MCF 10A (cell line): ENCODE results near the gene RBBP5. TPM values are rescaled to one million over a fixed set of nuclear protein-coding genes. Genes with fewer than 3 reads are reported as not detected.

Experiments used
- BruUV-seq: library from RNA; stranded (reverse); fragments of 400-500 nt; replicated peaks from 2 replicates; lab custom pipeline; 2021; lab: Mats Ljungman, UMichigan
- CTCF ChIA-PET: fragments of 300-600 bp; sonication (Branson Sonifier 250); formaldehyde crosslinking; extraction: SDS; loops from one replicate; lab custom pipeline; 2021; ENCODE audit warnings: antibody characterized with exemption, inconsistent platforms; lab: Yijun Ruan, JAX
- POLR2A ChIA-PET: fragments of 300-600, 350-650 bp; sonication (Branson Sonifier 250); formaldehyde crosslinking; extraction: SDS; loops from one replicate; lab custom pipeline; 2020; ENCODE audit warnings: antibody characterized with exemption, inconsistent platforms; lab: Yijun Ruan, JAX
- DNase-seq: peaks from one replicate; pipeline ENCODE4 v3.0.0-alpha.2; 2018; ENCODE audit not compliant: unreplicated experiment
- H3K27ac Mint-ChIP-seq: one replicate; pipeline ENCODE4 v1.8.0; 2022; ENCODE audit warnings: mild to moderate bottlenecking, low read depth, mixed read lengths; ENCODE audit not compliant: unreplicated experiment
- H3K27me3 Mint-ChIP-seq: one replicate; pipeline ENCODE4 v1.8.0; 2022; ENCODE audit warnings: mixed read lengths; ENCODE audit not compliant: insufficient read depth, unreplicated experiment
- H3K36me3 Mint-ChIP-seq: one replicate; pipeline ENCODE4 v1.8.0; 2022; ENCODE audit warnings: mild to moderate bottlenecking, moderate library complexity, mixed read lengths; ENCODE audit not compliant: insufficient read depth, unreplicated experiment
- H3K4me1 Mint-ChIP-seq: one replicate; pipeline ENCODE4 v1.8.0; 2022; ENCODE audit warnings: mixed read lengths; ENCODE audit not compliant: insufficient read depth, unreplicated experiment
- H3K4me3 Mint-ChIP-seq: one replicate; pipeline ENCODE4 v1.8.0; 2022; ENCODE audit warnings: mild to moderate bottlenecking, moderate library complexity, mixed read lengths; ENCODE audit not compliant: unreplicated experiment
- H3K9me3 Mint-ChIP-seq: one replicate; pipeline ENCODE4 v1.8.0; 2022; ENCODE audit warnings: mixed read lengths; ENCODE audit not compliant: unreplicated experiment
- CTCF ChIP-seq: fragments of 200-600 bp; IDR thresholded peaks from one replicate; pipeline ENCODE4 v1.8.0; 2022; ENCODE audit warnings: antibody characterized with exemption, mild to moderate bottlenecking; ENCODE audit not compliant: unreplicated experiment
- intact Hi-C: fragments of 100-400 bp; cut with micrococcal nuclease; formaldehyde crosslinking; loops from 2 replicates; pipeline ENCODE4 v1.14.1; 2022
- total RNA-seq: library from RNA; stranded (reverse); gene quantifications from 2 replicates; pipeline ENCODE4 v1.2.3, GENCODE V29; 2022

RBBP5 gene
- total RNA-seq, 1 experiment from 2014 or later: 24.8 TPM

GRCh38 chr1:205075642-205076155 lies 46.1 kb downstream of the RBBP5 start:
- Mint-ChIP-seq H3K27me3 (no peaks in the 10 kb centered on the region), H3K4me3 (no peak overlapping the region), H3K4me1 (peaks cover 29% of the 10 kb centered on the region), H3K9me3 (no peaks in the 10 kb centered on the region), H3K36me3 (no peaks in the 10 kb centered on the region), H3K27ac (no peak overlapping the region)
- ChIA-PET CTCF (interaction anchor here (0.6 to 10.7 kb wide), 11 partner anchors 10 to 180 kb away, joined by 3 to 182 read pairs (median 6); no protein-coding TSS in a partner anchor), POLR2A (interaction anchor here (1.0 to 6.9 kb wide), 6 partner anchors 8 to 46 kb away, joined by 3 to 53 read pairs (median 4); partner anchors contain the start of gene RBBP5)
- no peak for DNase-seq
- no peak for TF ChIP-seq CTCF
- intact Hi-C loops: no loop called here
- BruUV-seq: no TSS peak

GRCh38 chr1:205074513-205074912 lies 47.3 kb downstream of the RBBP5 start:
- ChIA-PET POLR2A (interaction anchor here (0.6 to 6.9 kb wide), 9 partner anchors 16 to 981 kb away, joined by 3 to 53 read pairs (median 3); partner anchors contain the start of gene RBBP5), CTCF (interaction anchor here (0.8 to 10.7 kb wide), 12 partner anchors 9 to 267 kb away, joined by 3 to 182 read pairs (median 4); no protein-coding TSS in a partner anchor)
- Mint-ChIP-seq H3K27me3 (no peaks in the 10 kb centered on the region), H3K4me1 (peaks cover 29% of the 10 kb centered on the region), H3K27ac (peak overlapping the region; percentile 95), H3K4me3 (no peak overlapping the region), H3K9me3 (no peaks in the 10 kb centered on the region), H3K36me3 (no peaks in the 10 kb centered on the region)
- peak; percentile 54 for DNase-seq
- no peak for TF ChIP-seq CTCF
- no TSS peak for BruUV-seq
- intact Hi-C loops: loop anchor here (5.0 kb wide), 1 partner anchor 48 kb away; the partner anchor contains the start of gene RBBP5

GRCh38 chr1:205074084-205074483 lies 47.7 kb downstream of the RBBP5 start:
- ChIA-PET CTCF (interaction anchor here (0.8 to 10.7 kb wide), 10 partner anchors 8 to 267 kb away, joined by 3 to 182 read pairs (median 3); no protein-coding TSS in a partner anchor), POLR2A (interaction anchor here (0.6 to 6.9 kb wide), 5 partner anchors 10 to 243 kb away, joined by 3 to 53 read pairs (median 5); partner anchors contain the start of genes RBBP5 and TMEM81)
- Mint-ChIP-seq H3K4me1 (peaks cover 29% of the 10 kb centered on the region), H3K9me3 (no peaks in the 10 kb centered on the region), H3K27me3 (no peaks in the 10 kb centered on the region), H3K36me3 (no peaks in the 10 kb centered on the region), H3K4me3 (no peak overlapping the region), H3K27ac (peak overlapping the region; percentile 95)
- BruUV-seq: TSS peak; percentile 92
- TF ChIP-seq CTCF: no peak
- no peak for DNase-seq
- intact Hi-C loops: loop anchor here (5.0 kb wide), 1 partner anchor 48 kb away; the partner anchor contains the start of gene RBBP5

GRCh38 chr1:205073511-205073910 lies 48.3 kb downstream of the RBBP5 start:
- no TSS peak for BruUV-seq
- intact Hi-C loops: loop anchor here (5.0 kb wide), 1 partner anchor 49 kb away; the partner anchor contains the start of gene RBBP5
- DNase-seq: peak; percentile 96
- POLR2A ChIA-PET: interaction anchor here (0.9 to 6.9 kb wide), 6 partner anchors 10 to 557 kb away, joined by 3 to 53 read pairs (median 4); partner anchors contain the start of genes MDM4, RBBP5 and TMEM81
- no peaks in the 10 kb centered on the region for H3K9me3 Mint-ChIP-seq
- H3K36me3 Mint-ChIP-seq: no peaks in the 10 kb centered on the region
- H3K27ac Mint-ChIP-seq: peak overlapping the region; percentile 95
- H3K4me3 Mint-ChIP-seq: peak overlapping the region; percentile 10
- CTCF ChIA-PET: interaction anchor here (0.6 to 10.7 kb wide), 10 partner anchors 8 to 267 kb away, joined by 3 to 182 read pairs (median 3); no protein-coding TSS in a partner anchor
- TF ChIP-seq CTCF: no peak
- peaks cover 34% of the 10 kb centered on the region for H3K4me1 Mint-ChIP-seq
- H3K27me3 Mint-ChIP-seq: no peaks in the 10 kb centered on the region
